ENCODE results near the gene KRTAP12-4.
"Not testable (repeated sequence)": the region's sequence is repeated elsewhere in the genome, so short reads cannot be mapped to it uniquely, and the experiment has no call there.

KRTAP12-4 gene

DNA sequence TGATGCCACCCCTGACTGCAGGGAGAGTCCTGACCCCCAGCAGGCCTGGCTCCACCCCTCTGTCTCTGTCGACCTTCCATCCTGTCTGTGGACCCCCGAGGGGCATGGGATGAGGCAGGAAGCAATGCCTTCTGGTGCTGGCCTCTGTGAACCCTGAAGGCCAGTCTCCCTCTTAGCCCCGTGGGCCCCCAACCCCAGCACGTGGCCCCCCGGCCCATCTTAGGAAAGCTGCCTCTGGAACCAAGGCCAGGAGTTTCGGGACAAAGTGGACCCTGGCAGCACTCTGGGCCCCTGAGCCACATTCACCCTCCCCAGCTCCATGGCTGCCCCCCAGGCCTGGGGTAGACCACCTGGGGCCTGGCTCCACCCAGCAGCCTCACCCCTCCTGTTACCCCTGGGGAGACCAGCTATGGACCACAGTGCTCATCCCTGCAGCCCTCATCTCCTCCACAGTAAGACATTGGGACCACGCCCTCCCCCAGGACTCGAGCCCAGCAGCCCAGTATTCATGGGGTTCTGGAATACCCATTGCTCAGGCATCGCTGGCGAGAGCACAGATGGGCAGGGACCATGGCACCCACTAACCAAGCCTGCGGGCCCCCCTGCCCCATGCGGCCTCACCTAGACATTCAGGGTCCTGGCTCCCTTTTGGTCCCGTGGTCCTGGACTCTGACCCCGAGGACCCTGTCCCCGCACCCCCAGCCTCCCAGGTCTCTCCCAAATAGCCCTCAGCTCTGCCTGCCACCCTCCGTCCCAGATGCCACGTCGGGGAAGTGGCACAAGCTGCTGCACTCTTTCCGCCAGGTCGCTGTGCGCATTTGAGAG, 15.7 kb downstream of the KRTAP12-4 start:
- DNase-seq; in situ Hi-C loops (cut with MboI; ENCODE audit: low pct_unique_long_range_greater_than_20kb, low sequenced_read_pairs): not testable (repeated sequence)

GRCh38 chr21:44637851-44638348, 16.6 kb downstream of the KRTAP12-4 start:
- DNase-seq; in situ Hi-C loops (cut with MboI; ENCODE audit: low pct_unique_long_range_greater_than_20kb, low sequenced_read_pairs): not testable (repeated sequence)

DNA sequence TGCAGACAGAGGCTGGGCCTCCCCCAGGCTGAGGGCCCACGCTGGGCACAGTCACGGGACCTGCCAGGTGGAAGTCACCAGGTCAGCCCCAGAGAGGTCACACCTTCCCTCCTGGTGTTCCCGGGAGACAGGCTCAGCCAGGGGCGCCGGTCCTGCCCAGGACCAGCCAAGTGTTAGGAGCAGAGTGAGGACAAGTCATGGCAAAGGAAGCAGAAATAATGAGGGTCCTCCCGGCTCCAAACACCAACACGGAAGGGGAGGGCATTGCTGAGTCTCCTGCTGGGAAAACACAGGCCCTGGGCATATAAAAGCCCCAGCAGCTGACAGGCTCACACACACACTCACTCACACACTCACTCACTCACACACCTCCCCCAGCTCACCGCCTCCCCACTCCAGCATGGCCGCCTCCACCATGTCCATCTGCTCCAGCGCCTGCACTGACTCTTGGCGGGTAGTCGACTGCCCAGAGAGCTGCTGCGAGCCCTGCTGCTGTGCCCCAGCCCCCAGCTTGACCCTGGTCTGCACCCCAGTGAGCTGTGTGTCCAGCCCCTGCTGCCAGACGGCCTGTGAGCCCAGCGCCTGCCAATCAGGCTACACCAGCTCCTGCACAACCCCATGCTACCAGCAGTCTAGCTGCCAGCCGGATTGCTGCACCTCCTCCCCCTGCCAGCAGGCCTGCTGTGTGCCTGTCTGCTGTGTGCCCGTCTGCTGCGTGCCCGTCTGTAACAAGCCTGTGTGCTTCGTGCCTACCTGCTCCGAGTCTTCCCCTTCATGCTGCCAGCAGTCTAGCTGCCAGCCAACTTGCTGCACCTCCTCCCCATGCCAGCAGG, 17.2 kb downstream of the KRTAP12-4 start, which contains the start of gene KRTAP10-10:
TSS of gene KRTAP10-10 (plus strand) at position 339 of the 833 bp plus-strand sequence. CDS start at position 401, 62 bp downstream.
- DNase-seq, result no peak
- in situ Hi-C loops (cut with MboI; ENCODE audit: low pct_unique_long_range_greater_than_20kb, low sequenced_read_pairs), result no loop called here

- DNase-seq, result no peak
- in situ Hi-C loops (cut with MboI; ENCODE audit: low pct_unique_long_range_greater_than_20kb, low sequenced_read_pairs), result no loop called here
Observed at GRCh38 chr21:44636209-44637017, 18.0 kb downstream of the KRTAP12-4 start.

- DNase-seq, result no peak
- in situ Hi-C loops (cut with MboI; ENCODE audit: low pct_unique_long_range_greater_than_20kb, low sequenced_read_pairs), result no loop called here
Observed at GRCh38 chr21:44632067-44632466, 22.4 kb downstream of the KRTAP12-4 start.

- in situ Hi-C loops (cut with MboI; ENCODE audit: low pct_unique_long_range_greater_than_20kb, low sequenced_read_pairs), result no loop called here
- DNase-seq, result no peak
Observed at GRCh38 chr21:44630440-44630839, 24.0 kb downstream of the KRTAP12-4 start.

GRCh38 chr21:44628707-44629391, 25.6 kb downstream of the KRTAP12-4 start:
- in situ Hi-C loops (cut with MboI; ENCODE audit: low pct_unique_long_range_greater_than_20kb, low sequenced_read_pairs), result no loop called here

DNA sequence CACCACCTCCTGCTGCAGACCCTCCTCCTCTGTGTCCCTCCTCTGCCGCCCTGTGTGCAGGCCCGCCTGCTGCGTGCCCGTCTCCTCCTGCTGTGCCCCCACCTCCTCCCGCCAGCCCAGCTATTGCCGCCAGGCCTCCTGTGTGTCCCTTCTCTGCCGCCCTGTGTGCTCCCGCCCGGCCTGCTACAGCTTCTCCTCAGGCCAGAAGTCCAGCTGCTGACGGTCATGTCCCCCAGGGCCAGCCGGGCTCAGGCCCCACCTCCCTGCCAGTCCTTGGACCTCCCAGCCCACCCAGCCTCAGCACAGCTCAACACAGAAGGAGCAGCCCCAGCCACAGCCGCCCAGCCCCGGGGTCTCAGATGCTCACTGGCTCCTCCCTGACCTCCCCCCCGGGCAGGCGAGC, 26.6 kb downstream of the KRTAP12-4 start:
- in situ Hi-C loops (cut with MboI; ENCODE audit: low pct_unique_long_range_greater_than_20kb, low sequenced_read_pairs); DNase-seq: not testable (repeated sequence)

More at GRCh38 chr21:44628707-44629391, 25.6 kb downstream of the KRTAP12-4 start:
- no peak for DNase-seq

- DNase-seq; in situ Hi-C loops (cut with MboI; ENCODE audit: low pct_unique_long_range_greater_than_20kb, low sequenced_read_pairs): not testable (repeated sequence)
Observed at GRCh38 chr21:44627181-44627822, 27.2 kb downstream of the KRTAP12-4 start.

DNA sequence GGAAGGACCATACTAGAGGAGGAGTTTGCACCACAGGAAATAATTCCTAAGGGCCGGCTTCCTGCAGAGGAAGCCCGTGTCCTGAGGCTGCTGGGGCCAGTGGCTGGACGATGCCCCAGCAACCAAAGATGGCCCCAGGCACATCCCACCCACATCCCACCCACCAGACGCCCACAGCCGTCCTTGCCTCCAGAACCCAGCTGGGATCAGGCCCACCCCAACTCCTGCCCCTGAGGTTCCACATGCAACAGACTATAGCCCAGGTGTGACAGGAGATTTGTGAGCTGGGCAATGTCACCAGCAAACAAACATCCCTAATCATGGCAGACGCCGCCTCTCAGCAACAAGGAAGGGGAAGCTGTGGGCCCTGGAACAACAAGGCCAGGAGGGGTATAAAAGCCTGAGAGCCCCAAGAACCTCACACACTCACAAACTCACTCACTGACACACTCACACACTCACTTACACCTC, 27.8 kb downstream of the KRTAP12-4 start, which contains the start of gene KRTAP10-9:
TSS of gene KRTAP10-9 (plus strand) at position 421 of the 471 bp plus-strand sequence. CDS start 79 bp downstream, outside the sequence.
- in situ Hi-C loops (cut with MboI; ENCODE audit: low pct_unique_long_range_greater_than_20kb, low sequenced_read_pairs), result no loop called here
- DNase-seq, result no peak

GRCh38 chr21:44626262-44626661, 28.2 kb downstream of the KRTAP12-4 start:
- DNase-seq, result no peak
- in situ Hi-C loops (cut with MboI; ENCODE audit: low pct_unique_long_range_greater_than_20kb, low sequenced_read_pairs), result no loop called here

- in situ Hi-C loops (cut with MboI; ENCODE audit: low pct_unique_long_range_greater_than_20kb, low sequenced_read_pairs), result no loop called here
- no peak for DNase-seq
Observed at GRCh38 chr21:44625756-44626155, 28.7 kb downstream of the KRTAP12-4 start.

GRCh38 chr21:44623575-44623974, 30.9 kb downstream of the KRTAP12-4 start:
- in situ Hi-C loops (cut with MboI; ENCODE audit: low pct_unique_long_range_greater_than_20kb, low sequenced_read_pairs), result no loop called here
- DNase-seq, result no peak

- DNase-seq, result no peak
- in situ Hi-C loops (cut with MboI; ENCODE audit: low pct_unique_long_range_greater_than_20kb, low sequenced_read_pairs), result no loop called here
Observed at GRCh38 chr21:44619886-44620285, 34.6 kb downstream of the KRTAP12-4 start.

DNA sequence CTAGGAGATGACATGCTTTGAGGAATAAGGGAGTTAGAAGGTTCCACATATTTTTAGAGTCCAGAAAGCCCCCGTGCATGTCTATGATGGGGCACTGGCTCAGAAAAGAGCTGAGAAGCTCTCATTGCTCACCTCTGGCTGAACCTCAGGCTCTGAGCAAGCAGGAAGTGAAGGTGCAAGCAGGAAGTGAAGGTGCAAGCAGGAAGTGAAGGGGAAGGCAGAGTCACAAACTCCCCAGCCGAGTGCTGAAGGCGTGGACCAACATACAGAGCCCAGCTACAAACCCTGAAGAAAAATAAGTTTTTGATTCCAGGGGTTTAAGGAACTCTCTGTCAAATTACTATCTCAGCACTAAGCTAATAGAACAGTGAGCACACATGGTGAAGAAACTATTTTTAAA, 35.5 kb downstream of the KRTAP12-4 start:
- no peak for DNase-seq
- in situ Hi-C loops (cut with MboI; ENCODE audit: low pct_unique_long_range_greater_than_20kb, low sequenced_read_pairs), result no loop called here

DNA sequence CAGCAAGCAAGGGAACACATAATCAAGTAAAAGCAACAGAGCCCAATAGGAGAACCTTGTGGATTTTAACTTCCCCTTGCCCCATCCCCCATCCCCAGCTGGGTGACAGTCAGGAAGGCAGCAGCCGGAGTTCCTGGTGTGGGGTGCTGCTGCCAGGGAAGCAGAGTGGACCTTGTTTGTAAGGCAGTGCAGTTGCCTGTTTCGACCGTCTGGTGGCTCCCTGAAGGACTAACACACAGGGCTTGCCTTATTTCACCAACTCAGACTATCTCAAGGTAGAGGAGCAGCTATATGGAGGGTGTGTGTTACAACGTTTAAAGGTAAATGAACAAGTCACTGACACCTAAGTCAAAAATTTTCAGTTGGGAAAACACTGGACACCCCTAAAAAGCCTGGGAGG, 36.0 kb downstream of the KRTAP12-4 start:
- in situ Hi-C loops (cut with MboI; ENCODE audit: low pct_unique_long_range_greater_than_20kb, low sequenced_read_pairs), result no loop called here
- DNase-seq, result no peak

GRCh38 chr21:44617071-44617501, 37.4 kb downstream of the KRTAP12-4 start:
- in situ Hi-C loops (cut with MboI; ENCODE audit: low pct_unique_long_range_greater_than_20kb, low sequenced_read_pairs), result no loop called here
- DNase-seq, result no peak

GRCh38 chr21:44616591-44616926, 37.9 kb downstream of the KRTAP12-4 start:
- in situ Hi-C loops (cut with MboI; ENCODE audit: low pct_unique_long_range_greater_than_20kb, low sequenced_read_pairs), result no loop called here
- DNase-seq, result no peak
